HCT116 (cell line): ENCODE results near the gene DHRS7C.

Experiments
- EGR1 ChIP-seq: IDR thresholded peaks from 2 replicates; pipeline ENCODE4 v1.6.1; 2012; ENCODE audit warnings: low read depth
- EZH2 ChIP-seq: fragments of 200-600 bp; sonication (generic); IDR thresholded peaks from 2 replicates; pipeline ENCODE4 v1.6.1; 2017; ENCODE audit warnings: antibody characterized with exemption, mixed run types
- TF ChIP-seq, protein P1 (sequence below), 3 experiments: fragments of 200-600 bp in 1 of 3; sonication (generic) in 1 of 3; IDR thresholded peaks in 2 of 3; conservative IDR thresholded peaks in 1 of 3; 2 replicates each; pipeline ENCODE4 v1.5.1; 2012 to 2017; ENCODE audit warnings: low read depth in 2 of 3, low read length in 2 of 3, antibody characterized with exemption in 1 of 3, borderline replicate concordance in 1 of 3, control low read depth in 1 of 3, mild to moderate bottlenecking in 1 of 3, mixed read lengths in 1 of 3, mixed run types in 1 of 3, moderate library complexity in 1 of 3; ENCODE audit not compliant: insufficient read depth in 1 of 3

DNA sequence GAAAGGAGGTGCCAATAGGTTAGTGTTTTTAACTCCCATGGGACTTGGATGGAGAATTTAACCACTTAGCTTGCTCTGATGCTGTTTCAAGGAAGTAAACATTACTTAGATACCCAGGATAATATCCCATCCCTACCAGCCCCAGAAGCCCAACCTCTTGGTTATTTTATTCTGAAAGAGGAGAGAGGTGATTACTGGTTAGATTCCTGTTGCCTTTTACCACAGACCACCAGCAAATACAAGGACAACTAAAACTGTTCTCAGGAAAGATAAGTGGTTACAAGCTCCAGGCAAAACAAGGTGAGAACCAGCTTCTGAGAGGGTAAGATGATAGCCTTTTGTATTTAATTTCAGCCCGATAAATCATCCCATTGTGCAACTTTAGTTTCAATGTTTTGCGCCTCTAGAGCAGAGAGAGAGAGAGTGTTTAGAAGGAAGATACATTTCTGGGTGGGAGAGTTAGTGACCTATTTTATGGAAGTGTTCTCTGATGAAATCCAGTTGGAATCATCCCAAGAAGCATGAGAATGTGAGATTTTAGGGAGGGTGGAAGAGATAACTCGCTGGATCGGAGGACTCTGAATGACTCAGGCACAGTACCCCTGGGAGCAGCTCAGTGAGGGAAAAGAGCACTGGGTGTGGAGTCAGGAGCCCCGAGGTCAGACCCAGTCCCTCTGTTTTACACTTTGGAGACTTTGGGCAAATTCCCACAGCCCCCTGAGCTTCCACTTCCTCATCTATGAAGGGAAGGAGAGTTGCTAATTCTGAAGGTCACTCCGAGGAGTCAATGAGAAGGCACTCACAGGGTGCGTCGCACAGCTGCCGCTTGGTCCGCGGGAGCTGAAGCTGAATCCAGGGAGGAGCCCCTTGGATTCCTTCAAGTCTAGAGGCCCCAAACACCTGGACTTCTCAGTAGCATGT lies 46.4 kb upstream of the DHRS7C start:
- no peak for TF ChIP-seq EZH2
- TF ChIP-seq, protein P1, sequence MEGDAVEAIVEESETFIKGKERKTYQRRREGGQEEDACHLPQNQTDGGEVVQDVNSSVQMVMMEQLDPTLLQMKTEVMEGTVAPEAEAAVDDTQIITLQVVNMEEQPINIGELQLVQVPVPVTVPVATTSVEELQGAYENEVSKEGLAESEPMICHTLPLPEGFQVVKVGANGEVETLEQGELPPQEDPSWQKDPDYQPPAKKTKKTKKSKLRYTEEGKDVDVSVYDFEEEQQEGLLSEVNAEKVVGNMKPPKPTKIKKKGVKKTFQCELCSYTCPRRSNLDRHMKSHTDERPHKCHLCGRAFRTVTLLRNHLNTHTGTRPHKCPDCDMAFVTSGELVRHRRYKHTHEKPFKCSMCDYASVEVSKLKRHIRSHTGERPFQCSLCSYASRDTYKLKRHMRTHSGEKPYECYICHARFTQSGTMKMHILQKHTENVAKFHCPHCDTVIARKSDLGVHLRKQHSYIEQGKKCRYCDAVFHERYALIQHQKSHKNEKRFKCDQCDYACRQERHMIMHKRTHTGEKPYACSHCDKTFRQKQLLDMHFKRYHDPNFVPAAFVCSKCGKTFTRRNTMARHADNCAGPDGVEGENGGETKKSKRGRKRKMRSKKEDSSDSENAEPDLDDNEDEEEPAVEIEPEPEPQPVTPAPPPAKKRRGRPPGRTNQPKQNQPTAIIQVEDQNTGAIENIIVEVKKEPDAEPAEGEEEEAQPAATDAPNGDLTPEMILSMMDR (IDR thresholded peaks at IDR 0.05 in 2 of 3, conservative IDR thresholded peaks at IDR 0.05 in 1 of 3; ENCODE audit: borderline replicate concordance in 1 of 3, insufficient read depth in 1 of 3, low read depth in 2 of 3, low read length in 2 of 3) = no peak
- TF ChIP-seq EGR1 = no peak
